Immature natural killer cell (primary cell): Measurements from ENCODE around the gene SARS1. TPM values are rescaled to one million over a fixed set of nuclear protein-coding genes. Genes with fewer than 3 reads are reported as not detected.

Source experiments
- DNase-seq, 3 donors: peaks; one replicate each; pipeline ENCODE4 v3.0.0; 2022; ENCODE audit warnings: mixed read lengths in 1 of 3
- H3K27ac Mint-ChIP-seq, 6 donors: one replicate each; pipeline ENCODE4 v1.8.0; 2020; ENCODE audit warnings: mixed read lengths in 6 of 6, mild to moderate bottlenecking in 5 of 6, inconsistent platforms in 4 of 6, moderate library complexity in 3 of 6
- H3K27me3 Mint-ChIP-seq, 3 donors: one replicate each; pipeline ENCODE4 v1.8.0; 2020 to 2021; ENCODE audit warnings: low read depth in 3 of 3, mild to moderate bottlenecking in 3 of 3, mixed read lengths in 3 of 3, moderate library complexity in 3 of 3, inconsistent platforms in 1 of 3
- H3K36me3 Mint-ChIP-seq, 3 donors: one replicate each; pipeline ENCODE4 v1.8.0; 2020; ENCODE audit warnings: mixed read lengths in 3 of 3, inconsistent platforms in 2 of 3, mild to moderate bottlenecking in 2 of 3
- H3K4me1 Mint-ChIP-seq, 2 donors: one replicate each; pipeline ENCODE4 v1.8.0; 2020; ENCODE audit warnings: inconsistent platforms in 2 of 2, mild to moderate bottlenecking in 2 of 2, mixed read lengths in 2 of 2, moderate library complexity in 1 of 2
- H3K4me3 Mint-ChIP-seq, 5 donors: one replicate each; pipeline ENCODE4 v1.8.0; 2020; ENCODE audit warnings: mild to moderate bottlenecking in 5 of 5, mixed read lengths in 5 of 5, inconsistent platforms in 3 of 5, moderate library complexity in 3 of 5
- H3K9me3 Mint-ChIP-seq, 6 donors: one replicate each; pipeline ENCODE4 v1.8.0; 2020; ENCODE audit warnings: mild to moderate bottlenecking in 6 of 6, mixed read lengths in 6 of 6, inconsistent platforms in 4 of 6, moderate library complexity in 3 of 6
- polyA plus RNA-seq, 3 donors: library from polyadenylated mRNA; unstranded; fragments of 300-500 nt; fragmentation: Illumina TruSeq; gene quantifications; one replicate each; pipeline ENCODE4 v1.2.3, GENCODE V29; 2021

The SARS1 gene
- polyA plus RNA-seq, 3 donors from 2014 or later, result 123 to 205 (median 149) TPM

DNA sequence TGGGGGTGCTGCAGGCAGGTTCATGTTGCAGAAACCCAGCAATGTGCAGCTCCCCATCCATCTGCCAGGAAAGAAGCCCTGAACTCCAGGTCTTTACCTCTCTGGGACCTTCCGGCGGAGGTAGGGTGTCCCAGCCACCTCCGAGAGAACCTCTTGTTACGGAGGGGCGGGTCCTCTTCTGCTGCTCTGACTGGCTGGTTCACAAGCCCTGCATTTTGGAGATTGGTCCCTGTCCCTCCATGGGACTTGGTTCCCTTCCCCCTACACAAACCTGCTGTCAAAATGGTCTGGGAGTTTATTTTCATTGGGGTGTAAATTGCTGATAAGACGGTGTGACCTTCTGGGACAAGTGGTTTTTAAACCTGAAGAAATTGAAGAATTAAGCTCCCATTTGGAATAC is 27.6 kb downstream of the SARS1 start:
- Mint-ChIP-seq H3K27ac (peak overlapping the region in 2 of 6 donors; percentile 12 to 52), H3K36me3 (peaks cover 4 to 14% (median 5%) of the 10 kb centered on the region in 3 donors), H3K4me3 (no peak overlapping the region), H3K9me3 (no peaks in the 10 kb centered on the region), H3K27me3 (peaks cover 3 to 13% (median 8%) of the 10 kb centered on the region in 3 donors), H3K4me1 (peaks cover 13 to 17% of the 10 kb centered on the region in 2 donors)
- no peak for DNase-seq

DNA sequence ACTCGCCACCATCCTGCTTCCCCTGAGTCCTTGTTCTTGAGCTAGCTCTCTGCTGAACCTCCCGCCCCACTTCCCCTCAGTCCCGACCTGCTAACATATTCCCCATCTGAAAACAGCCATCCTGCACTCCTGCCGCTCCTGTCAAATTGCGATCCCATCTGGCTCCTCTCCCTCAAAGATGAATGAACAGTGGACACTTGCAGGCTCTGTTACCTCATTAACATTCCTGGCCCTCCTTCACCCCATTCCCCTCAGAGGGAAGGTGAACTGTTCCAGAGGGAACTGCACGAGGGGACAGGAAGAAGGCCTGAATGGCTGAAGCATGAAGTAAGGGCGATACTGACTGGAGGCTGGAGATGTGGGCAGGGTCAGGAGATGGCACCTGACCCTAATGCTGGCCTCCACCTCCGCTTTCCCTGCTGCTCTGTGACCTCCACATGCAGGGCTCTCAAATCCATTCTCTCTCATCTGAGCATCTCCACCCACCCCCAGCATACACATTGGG is 28.2 kb downstream of the SARS1 start:
- H3K4me1 Mint-ChIP-seq, result peaks cover 13 to 17% of the 10 kb centered on the region in 2 donors
- H3K27me3 Mint-ChIP-seq, result peaks cover 3 to 17% (median 10%) of the 10 kb centered on the region in 3 donors
- H3K4me3 Mint-ChIP-seq, result no peak overlapping the region
- peaks cover 4 to 12% (median 5%) of the 10 kb centered on the region in 3 donors for H3K36me3 Mint-ChIP-seq
- no peak for DNase-seq
- H3K9me3 Mint-ChIP-seq, result no peaks in the 10 kb centered on the region
- H3K27ac Mint-ChIP-seq, result peak overlapping the region in 2 of 6 donors; percentile 12 to 17

DNA sequence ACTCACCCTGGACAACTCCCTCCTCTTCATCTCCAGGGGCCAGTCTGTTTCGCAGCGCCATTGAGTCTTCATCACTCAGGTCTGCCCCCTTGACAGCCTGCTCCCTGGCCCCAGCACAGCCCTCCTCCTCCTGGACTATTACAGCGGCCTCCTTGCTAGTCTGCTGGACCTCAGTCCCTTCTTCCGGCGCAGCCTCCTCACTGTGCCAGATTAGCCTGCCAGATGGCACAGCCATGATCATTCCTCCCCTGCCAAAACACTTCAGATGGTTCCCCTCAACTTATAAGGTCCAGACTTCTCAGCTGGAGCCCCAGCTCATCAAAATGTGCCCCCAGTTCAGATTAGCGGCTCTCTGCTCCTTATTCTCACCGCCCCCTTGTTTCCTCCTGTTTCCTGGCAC is 28.7 kb downstream of the SARS1 start:
- H3K4me3 Mint-ChIP-seq, result no peak overlapping the region
- peaks cover 4 to 8% (median 4%) of the 10 kb centered on the region in 3 donors for H3K36me3 Mint-ChIP-seq
- H3K27ac Mint-ChIP-seq, result peak overlapping the region in 1 of 6 donors; percentile 25
- H3K9me3 Mint-ChIP-seq, result no peaks in the 10 kb centered on the region
- H3K4me1 Mint-ChIP-seq, result peaks cover 13 to 17% of the 10 kb centered on the region in 2 donors
- DNase-seq, result no peak
- peaks cover 3 to 17% (median 10%) of the 10 kb centered on the region in 3 donors for H3K27me3 Mint-ChIP-seq

DNA sequence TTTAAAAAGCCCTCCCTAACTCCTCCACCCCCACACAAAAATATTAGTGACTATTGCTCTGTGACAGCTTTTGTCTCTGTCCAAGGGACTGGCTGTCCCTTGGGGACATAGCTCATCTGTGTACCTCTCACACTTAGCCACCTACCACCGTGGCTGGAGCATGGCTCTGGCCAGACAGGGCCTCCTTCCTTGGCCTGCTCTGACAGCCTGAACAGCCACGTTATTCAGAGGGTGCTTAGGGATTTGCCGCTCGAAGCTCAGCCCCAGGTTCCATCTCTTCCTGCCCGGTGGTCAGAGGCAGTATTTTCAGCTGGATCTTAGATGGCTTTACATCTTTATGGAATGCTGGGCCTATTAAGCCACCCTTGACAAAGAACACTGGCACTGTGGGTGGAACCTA is 29.5 kb downstream of the SARS1 start:
- DNase-seq, result no peak
- H3K9me3 Mint-ChIP-seq, result no peaks in the 10 kb centered on the region
- H3K4me1 Mint-ChIP-seq, result peaks cover 13 to 17% of the 10 kb centered on the region in 2 donors
- H3K27ac Mint-ChIP-seq, result no peak overlapping the region
- H3K27me3 Mint-ChIP-seq, result peaks cover 3 to 17% (median 9%) of the 10 kb centered on the region in 3 donors
- peaks cover 0 to under 1% (median 0%) of the 10 kb centered on the region in 3 donors for H3K36me3 Mint-ChIP-seq
- no peak overlapping the region for H3K4me3 Mint-ChIP-seq

DNA sequence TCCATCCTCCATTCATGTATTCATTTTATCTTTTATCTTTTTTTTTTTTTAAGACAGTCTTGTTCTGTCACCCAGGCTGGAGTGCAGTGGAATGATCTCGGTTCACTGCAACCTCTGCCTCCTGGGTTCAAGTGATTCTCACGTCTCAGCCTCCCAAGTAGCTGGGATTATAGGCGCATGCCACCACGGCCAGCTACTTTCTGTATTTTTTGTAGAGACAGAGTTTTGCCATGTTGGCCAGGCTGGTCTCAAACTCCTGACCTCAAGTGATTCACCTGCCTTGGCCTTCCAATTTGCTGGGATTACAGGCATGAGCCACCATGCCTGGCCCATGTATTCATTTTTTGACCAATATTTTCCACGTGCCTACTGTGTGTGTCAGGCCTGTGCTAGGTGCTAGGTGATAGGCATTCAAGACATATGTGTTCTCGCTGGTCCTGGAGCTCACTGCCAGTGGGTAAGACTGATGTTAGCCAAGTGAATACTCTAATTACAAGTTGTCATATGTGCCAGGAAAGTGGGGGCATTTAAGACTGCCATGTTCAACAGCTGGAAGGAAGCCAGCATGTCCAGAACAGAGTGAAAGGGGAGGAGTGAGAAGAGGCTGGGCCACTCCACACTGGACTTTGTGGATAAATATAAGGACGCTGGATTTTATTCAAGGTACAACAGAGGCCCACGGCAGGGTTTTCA is 30.3 kb downstream of the SARS1 start:
- Mint-ChIP-seq H3K27ac (no peak overlapping the region), H3K4me1 (peaks cover 14 to 18% of the 10 kb centered on the region in 2 donors), H3K4me3 (no peak overlapping the region), H3K27me3 (peaks cover 3 to 17% (median 9%) of the 10 kb centered on the region in 3 donors), H3K36me3 (no peaks in the 10 kb centered on the region), H3K9me3 (no peaks in the 10 kb centered on the region)
- no peak for DNase-seq

DNA sequence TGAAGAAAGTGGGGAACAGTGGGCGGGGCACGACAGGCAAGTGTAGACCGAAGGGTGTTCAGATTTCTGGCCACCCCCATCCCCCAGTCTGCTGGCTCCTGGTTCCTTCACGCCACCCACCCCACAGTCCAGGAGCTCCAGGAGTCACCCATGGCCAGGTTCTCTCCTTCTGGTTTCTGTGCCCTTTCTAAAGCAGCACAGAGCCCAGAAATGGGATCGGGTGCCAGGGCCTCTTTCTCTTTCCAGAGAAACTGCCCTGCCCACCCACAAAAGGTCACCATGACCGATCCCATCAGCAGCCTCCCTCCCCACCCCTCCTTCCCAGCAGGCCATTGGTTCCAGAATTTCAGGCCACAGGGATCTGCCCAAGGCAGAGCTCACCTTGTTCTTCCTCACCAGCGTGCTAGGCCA is 32.4 kb downstream of the SARS1 start:
- Mint-ChIP-seq H3K4me3 (no peak overlapping the region), H3K4me1 (peaks cover 18 to 22% of the 10 kb centered on the region in 2 donors), H3K9me3 (no peaks in the 10 kb centered on the region), H3K27me3 (peaks cover 3 to 19% (median 11%) of the 10 kb centered on the region in 3 donors), H3K36me3 (no peaks in the 10 kb centered on the region), H3K27ac (no peak overlapping the region)
- no peak for DNase-seq

DNA sequence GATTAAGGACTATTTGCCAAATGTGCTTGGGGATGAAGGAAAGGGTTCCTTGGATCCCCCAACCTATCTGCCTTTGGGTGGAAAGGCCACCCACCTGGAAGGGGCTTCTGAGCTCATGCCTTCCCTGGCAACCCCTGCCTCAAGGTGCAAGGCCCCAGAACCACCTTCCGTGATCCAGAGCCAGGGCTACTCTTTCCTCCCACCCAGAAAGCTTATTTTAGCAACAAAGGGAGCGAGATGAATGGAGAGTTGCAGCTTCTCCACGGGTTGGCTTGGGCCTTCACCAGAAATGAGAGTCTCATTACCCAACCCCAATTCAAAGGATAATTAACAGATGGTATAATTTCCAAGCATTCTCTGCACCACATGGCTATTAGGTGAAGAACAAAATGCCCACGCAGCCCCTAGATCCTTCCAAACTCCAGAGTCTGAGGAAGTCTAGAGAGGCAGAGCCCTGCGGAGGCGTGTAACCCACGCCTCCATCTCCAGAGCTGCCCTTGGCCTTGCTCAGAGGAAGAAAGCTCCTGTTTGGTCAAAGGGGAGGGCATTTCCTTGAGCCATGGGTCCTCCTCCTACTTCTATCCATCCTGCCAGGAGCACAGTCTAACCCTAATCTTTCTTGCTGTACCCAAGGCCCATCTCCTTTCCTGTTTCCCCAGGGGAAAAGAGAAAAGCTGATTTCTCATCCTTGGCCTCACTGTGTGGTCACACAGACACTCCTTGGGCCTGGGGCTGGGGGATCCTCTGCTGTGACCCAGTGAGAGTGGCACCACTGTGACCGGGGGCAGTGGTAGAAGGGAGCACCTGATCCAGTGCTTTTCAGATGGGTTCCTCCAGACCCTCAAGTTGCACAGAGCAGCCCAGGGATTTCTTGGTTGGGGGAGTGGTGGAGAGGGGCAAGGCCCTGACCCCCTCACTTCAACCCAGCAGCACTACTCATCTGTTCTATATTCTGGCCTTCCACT is 34.0 kb downstream of the SARS1 start:
- H3K36me3 Mint-ChIP-seq, result no peaks in the 10 kb centered on the region
- peaks cover 1 to 19% (median 11%) of the 10 kb centered on the region in 3 donors for H3K27me3 Mint-ChIP-seq
- no peak for DNase-seq
- H3K4me1 Mint-ChIP-seq, result peaks cover 5 to 15% of the 10 kb centered on the region in 2 donors
- no peaks in the 10 kb centered on the region for H3K9me3 Mint-ChIP-seq
- no peak overlapping the region for H3K27ac Mint-ChIP-seq
- no peak overlapping the region for H3K4me3 Mint-ChIP-seq

DNA sequence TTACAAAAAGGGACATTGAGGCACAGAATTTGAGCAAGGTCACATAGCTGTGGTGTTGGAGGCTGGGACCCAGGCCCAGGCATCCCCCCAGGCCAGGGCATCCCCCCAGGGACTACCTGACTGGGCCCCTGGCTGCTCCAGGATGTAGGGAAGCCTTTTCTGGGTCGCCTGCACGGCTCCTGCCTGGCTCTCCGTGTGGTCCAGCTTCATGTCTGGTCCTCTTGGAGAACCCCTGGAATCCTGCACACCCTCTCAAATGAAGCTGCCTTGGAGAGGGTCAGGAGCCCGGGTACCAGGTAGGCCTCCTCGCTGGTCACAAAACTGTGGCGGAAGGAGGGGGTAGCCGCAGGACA is 34.7 kb downstream of the SARS1 start:
- no peak for DNase-seq
- Mint-ChIP-seq H3K36me3 (no peaks in the 10 kb centered on the region), H3K27me3 (peaks cover 1 to 19% (median 11%) of the 10 kb centered on the region in 3 donors), H3K4me3 (no peak overlapping the region), H3K27ac (no peak overlapping the region), H3K4me1 (peaks cover 5 to 14% of the 10 kb centered on the region in 2 donors), H3K9me3 (no peaks in the 10 kb centered on the region)

DNA sequence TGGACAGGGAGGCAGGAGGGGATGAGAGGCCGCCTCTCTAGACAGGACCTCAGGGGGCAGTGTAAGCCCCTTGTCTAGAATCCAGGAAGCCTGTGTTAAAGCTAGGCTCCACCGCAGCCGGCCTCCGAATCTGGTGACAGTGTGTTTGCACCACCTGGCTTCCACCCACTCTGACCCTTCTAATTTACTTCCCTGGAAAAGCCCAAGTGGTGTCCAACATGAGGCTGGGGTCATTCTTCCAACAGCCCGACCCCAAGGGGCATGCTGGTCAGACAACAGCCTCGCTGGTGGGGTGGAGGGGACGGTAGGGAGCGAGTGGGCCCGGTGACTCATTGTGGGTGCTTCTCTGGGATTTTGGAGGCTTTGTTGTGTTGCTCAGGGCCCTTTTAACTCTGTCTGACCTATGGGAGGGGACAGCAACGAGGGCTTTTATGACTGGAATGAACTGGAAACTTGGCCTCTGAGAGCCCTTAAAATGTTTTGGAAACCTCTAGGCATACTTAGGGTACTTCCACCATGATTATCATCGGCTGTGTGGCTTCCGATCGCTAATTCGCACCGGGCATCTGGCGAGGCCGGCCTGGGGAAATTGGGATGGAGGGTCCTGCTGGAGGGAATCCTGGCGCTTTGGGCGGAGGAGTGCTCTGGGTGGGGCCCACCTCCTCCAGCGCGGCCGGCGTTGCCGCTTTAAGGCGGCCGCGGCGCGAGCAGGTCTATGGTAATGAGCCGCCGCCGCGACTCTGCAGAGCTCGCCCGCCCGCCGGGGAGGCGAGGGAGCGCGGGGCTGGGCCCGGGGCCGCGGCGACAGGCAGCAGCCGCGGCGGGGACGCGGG is 35.3 kb downstream of the SARS1 start, which contains the start of gene CELSR2:
CELSR2 (plus strand) TSS at position 743 of the 833 bp plus-strand sequence. CDS start 541 bp downstream, outside the sequence.
- Mint-ChIP-seq H3K27ac (peak within 1 kb of the TSS in 1 of 6 donors; percentile 14), H3K4me3 (peak within 1 kb of the TSS; percentile 67 to 80 (median 75)), H3K27me3 (peaks cover 1 to 19% (median 11%) of the 10 kb centered on the region in 3 donors), H3K4me1 (peaks cover 5 to 14% of the 10 kb centered on the region in 2 donors), H3K9me3 (no peaks in the 10 kb centered on the region), H3K36me3 (no peaks in the 10 kb centered on the region)
- DNase-seq, result peak; percentile 65 to 73 (median 66)

DNA sequence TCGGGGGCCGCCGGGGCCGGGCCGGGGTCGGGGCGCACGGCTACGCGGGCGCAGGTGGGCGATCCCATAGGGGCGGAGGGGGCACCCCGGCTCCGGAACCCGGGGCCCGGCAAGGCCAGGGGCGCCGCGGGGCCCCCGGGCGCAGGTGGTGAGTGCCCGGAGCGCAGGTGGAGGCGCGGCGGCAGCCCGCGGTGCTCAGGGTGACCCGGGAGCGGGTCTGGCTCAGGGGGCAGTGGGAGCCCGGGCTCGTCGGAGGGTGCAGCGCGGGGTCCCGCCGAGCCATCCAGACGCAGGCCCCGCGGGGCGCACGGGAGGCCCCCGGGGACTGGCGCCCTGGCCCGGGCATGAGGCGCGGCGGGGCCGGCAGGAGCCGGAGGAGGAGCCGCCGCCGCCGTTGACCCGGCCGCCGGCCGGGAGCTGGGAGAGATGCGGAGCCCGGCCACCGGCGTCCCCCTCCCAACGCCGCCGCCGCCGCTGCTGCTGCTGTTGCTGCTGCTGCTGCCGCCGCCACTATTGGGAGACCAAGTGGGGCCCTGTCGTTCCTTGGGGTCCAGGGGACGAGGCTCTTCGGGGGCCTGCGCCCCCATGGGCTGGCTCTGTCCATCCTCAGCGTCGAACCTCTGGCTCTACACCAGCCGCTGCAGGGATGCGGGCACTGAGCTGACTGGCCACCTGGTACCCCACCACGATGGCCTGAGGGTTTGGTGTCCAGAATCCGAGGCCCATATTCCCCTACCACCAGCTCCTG is 36.1 kb downstream of the SARS1 start:
- Mint-ChIP-seq H3K27ac (no peak overlapping the region), H3K4me3 (peak overlapping the region; percentile 63 to 80 (median 73)), H3K27me3 (peaks cover 0 to 11% (median 4%) of the 10 kb centered on the region in 3 donors), H3K36me3 (no peaks in the 10 kb centered on the region), H3K9me3 (no peaks in the 10 kb centered on the region), H3K4me1 (peaks cover 5 to 18% of the 10 kb centered on the region in 2 donors)
- peak in 1 of 3 donors; percentile 14 for DNase-seq

DNA sequence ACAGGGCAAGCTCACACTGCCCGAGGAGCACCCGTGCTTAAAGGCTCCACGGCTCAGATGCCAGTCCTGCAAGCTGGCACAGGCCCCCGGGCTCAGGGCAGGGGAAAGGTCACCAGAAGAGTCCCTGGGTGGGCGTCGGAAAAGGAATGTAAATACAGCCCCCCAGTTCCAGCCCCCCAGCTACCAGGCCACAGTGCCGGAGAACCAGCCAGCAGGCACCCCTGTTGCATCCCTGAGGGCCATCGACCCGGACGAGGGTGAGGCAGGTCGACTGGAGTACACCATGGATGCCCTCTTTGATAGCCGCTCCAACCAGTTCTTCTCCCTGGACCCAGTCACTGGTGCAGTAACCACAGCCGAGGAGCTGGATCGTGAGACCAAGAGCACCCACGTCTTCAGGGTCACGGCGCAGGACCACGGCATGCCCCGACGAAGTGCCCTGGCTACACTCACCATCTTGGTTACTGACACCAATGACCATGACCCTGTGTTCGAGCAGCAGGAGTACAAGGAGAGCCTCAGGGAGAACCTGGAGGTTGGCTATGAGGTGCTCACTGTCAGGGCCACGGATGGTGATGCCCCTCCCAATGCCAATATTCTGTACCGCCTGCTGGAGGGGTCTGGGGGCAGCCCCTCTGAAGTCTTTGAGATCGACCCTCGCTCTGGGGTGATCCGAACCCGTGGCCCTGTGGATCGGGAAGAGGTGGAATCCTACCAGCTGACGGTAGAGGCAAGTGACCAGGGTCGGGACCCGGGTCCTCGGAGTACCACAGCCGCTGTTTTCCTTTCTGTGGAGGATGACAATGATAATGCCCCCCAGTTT is 36.9 kb downstream of the SARS1 start:
- Mint-ChIP-seq H3K4me3 (peak overlapping the region; percentile 63 to 80 (median 73)), H3K9me3 (no peaks in the 10 kb centered on the region), H3K4me1 (peaks cover 5 to 18% of the 10 kb centered on the region in 2 donors), H3K27ac (no peak overlapping the region), H3K27me3 (peaks cover 0 to 11% (median 4%) of the 10 kb centered on the region in 3 donors), H3K36me3 (no peaks in the 10 kb centered on the region)
- no peak for DNase-seq
